ENCODE measurements around the gene CNOT1.
A peak's percentile ranks its signal among the peaks of the same experiment; 100 is the strongest.

CNOT1 gene
- long read RNA-seq, full-length matches to known transcripts = 3 of 86 reads
- long read RNA-seq, partial matches to known transcripts = 70 of 86 reads
- long read RNA-seq, other reads (novel, unspliced or antisense) = 13 of 86 reads

GRCh38 chr16:58629733-58630640, at the start of gene CNOT1:
TSS of gene CNOT1 (minus strand) at chr16:58629826. CDS start at chr16:58599337, 30,489 bp downstream.
- H3K4me3 ChIP-seq (replicated peaks; ENCODE audit: insufficient read depth, low read length) = peak within 1 kb of the TSS; percentile 79
- TF ChIP-seq GABPA (IDR thresholded peaks at IDR 0.05; ENCODE audit: low read depth) = no peak
- TF ChIP-seq CTCF (IDR thresholded peaks at IDR 0.05; ENCODE audit: insufficient read depth, low read length) = no peak
- peak; percentile 56; the same call in 1 of the 2 replicates for TF ChIP-seq POLR2AphosphoS5 (IDR thresholded peaks at IDR 0.05; ENCODE audit: low read depth)
- no peaks in the 10 kb centered on the region for H3K27me3 ChIP-seq (ENCODE audit: insufficient read depth, poor library complexity, severe bottlenecking)
- DNase-seq (ENCODE audit: low read depth in 1 of 2, low spot score in 1 of 2) = peak; percentile 96 to 99
- H3K27ac ChIP-seq (replicated peaks) = peak within 1 kb of the TSS; percentile 95

GRCh38 chr16:58678716-58679115, 49.1 kb upstream of the CNOT1 start:
- H3K27me3 ChIP-seq (ENCODE audit: insufficient read depth, poor library complexity, severe bottlenecking) = no peaks in the 10 kb centered on the region
- H3K27ac ChIP-seq (replicated peaks) = no peak overlapping the region
- H3K4me3 ChIP-seq (replicated peaks; ENCODE audit: insufficient read depth, low read length) = no peak overlapping the region
- peak in 1 of 2 experiments; percentile 8 for DNase-seq (ENCODE audit: low read depth in 1 of 2, low spot score in 1 of 2)
- no peak for TF ChIP-seq SPI1 (IDR thresholded peaks at IDR 0.05; ENCODE audit: borderline replicate concordance, low read depth)
- no peak for TF ChIP-seq CTCF (IDR thresholded peaks at IDR 0.05; ENCODE audit: insufficient read depth, low read length)
- no peak for TF ChIP-seq GABPA (IDR thresholded peaks at IDR 0.05; ENCODE audit: low read depth)
- TF ChIP-seq REST (IDR thresholded peaks at IDR 0.05; ENCODE audit: insufficient replicate concordance, low read depth) = no peak
- no peak for TF ChIP-seq POLR2AphosphoS5 (IDR thresholded peaks at IDR 0.05; ENCODE audit: low read depth)

- no peak for DNase-seq (ENCODE audit: low read depth in 1 of 2, low spot score in 1 of 2)
- Histone ChIP-seq H3K27me3 (ENCODE audit: insufficient read depth, poor library complexity, severe bottlenecking) (no peaks in the 10 kb centered on the region), H3K27ac (replicated peaks) (no peak overlapping the region), H3K4me3 (replicated peaks; ENCODE audit: insufficient read depth, low read length) (no peak overlapping the region)
- TF ChIP-seq CTCF (IDR thresholded peaks at IDR 0.05; ENCODE audit: insufficient read depth, low read length) = no peak
- TF ChIP-seq GABPA (IDR thresholded peaks at IDR 0.05; ENCODE audit: low read depth) = no peak
- no peak for TF ChIP-seq POLR2AphosphoS5 (IDR thresholded peaks at IDR 0.05; ENCODE audit: low read depth)
- no peak for TF ChIP-seq REST (IDR thresholded peaks at IDR 0.05; ENCODE audit: insufficient replicate concordance, low read depth)
- TF ChIP-seq SPI1 (IDR thresholded peaks at IDR 0.05; ENCODE audit: borderline replicate concordance, low read depth) = no peak
Observed at GRCh38 chr16:58678269-58678668, 48.6 kb upstream of the CNOT1 start.
